Measurements from ENCODE around the gene IL17RB.

The IL17RB gene

GRCh38 chr3:53846134-53846850 is at the start of gene IL17RB, which contains the start of gene CHDH:
TSS of gene IL17RB (plus strand) at chr3:53846568. CDS start at chr3:53846589, 21 bp downstream.
TSS of gene CHDH (minus strand) at chr3:53846419. CDS start at chr3:53824008, 22,411 bp downstream.
- DNase-seq (ENCODE audit: low spot score) = no peak

GRCh38 chr3:53798144-53798543 is 48.2 kb upstream of the IL17RB start:
- DNase-seq (ENCODE audit: low spot score) = no peak

- DNase-seq (ENCODE audit: low spot score) = no peak
These were observed 47.0 kb upstream of the IL17RB start for GRCh38 chr3:53799338-53799865.

GRCh38 chr3:53800041-53800906 is 46.1 kb upstream of the IL17RB start:
- no peak for DNase-seq (ENCODE audit: low spot score)

- no peak for DNase-seq (ENCODE audit: low spot score)
These were observed 45.0 kb upstream of the IL17RB start for GRCh38 chr3:53801319-53801718.

- DNase-seq (ENCODE audit: low spot score) = no peak
These were observed 44.0 kb upstream of the IL17RB start for GRCh38 chr3:53802256-53802880.

- no peak for DNase-seq (ENCODE audit: low spot score)
These were observed 43.1 kb upstream of the IL17RB start for GRCh38 chr3:53803124-53803815.

- DNase-seq (ENCODE audit: low spot score) = no peak
These were observed 42.3 kb upstream of the IL17RB start for GRCh38 chr3:53803816-53804695.

- DNase-seq (ENCODE audit: low spot score) = no peak
These were observed 41.5 kb upstream of the IL17RB start for GRCh38 chr3:53804697-53805462.

- DNase-seq (ENCODE audit: low spot score) = no peak
These were observed 40.8 kb upstream of the IL17RB start for GRCh38 chr3:53805463-53806159.

GRCh38 chr3:53806182-53807116 is 39.9 kb upstream of the IL17RB start:
- no peak for DNase-seq (ENCODE audit: low spot score)

- DNase-seq (ENCODE audit: low spot score) = no peak
These were observed 39.1 kb upstream of the IL17RB start for GRCh38 chr3:53807117-53807810.

- DNase-seq (ENCODE audit: low spot score) = no peak
These were observed 37.9 kb upstream of the IL17RB start for GRCh38 chr3:53808496-53808895.

- no peak for DNase-seq (ENCODE audit: low spot score)
These were observed 37.1 kb upstream of the IL17RB start for GRCh38 chr3:53809267-53809666.

- DNase-seq (ENCODE audit: low spot score) = no peak
These were observed 36.5 kb upstream of the IL17RB start for GRCh38 chr3:53809764-53810400.

GRCh38 chr3:53811143-53811927 is 35.0 kb upstream of the IL17RB start:
- no peak for DNase-seq (ENCODE audit: low spot score)
